ENCODE measurements around the gene HDAC7.

DNA sequence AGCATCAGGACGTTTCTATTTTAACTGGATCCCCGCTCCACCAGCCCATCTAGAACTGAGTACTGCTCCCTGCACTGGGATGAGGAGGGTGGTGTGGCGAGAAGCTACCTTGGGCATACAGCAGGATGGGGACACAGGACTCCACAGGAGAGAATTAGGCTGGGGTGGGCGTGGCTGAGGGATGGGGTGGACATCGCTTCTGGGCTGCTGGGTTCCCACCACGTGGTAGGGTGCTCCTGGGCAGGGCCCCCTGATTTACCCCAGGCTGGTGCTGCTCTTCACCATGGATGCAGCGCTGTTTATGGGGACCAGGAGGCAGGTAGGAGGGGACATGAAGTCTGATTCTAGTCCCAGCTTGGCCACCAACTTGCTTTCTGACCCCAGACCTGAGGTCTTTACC, 43.2 kb upstream of the HDAC7 start:
- no peak for TF ChIP-seq GATA2 (IDR thresholded peaks at IDR 0.05; ENCODE audit: low read depth, low read length)
- TF ChIP-seq GATA3 (IDR thresholded peaks at IDR 0.05; ENCODE audit: low read depth, low read length), result no peak
